Activated T-cell treated with anti-CD3 and anti-CD28 coated beads for 1 hour (primary cell): ENCODE measurements around the gene APBA2.

Experiments
- DNase-seq: peaks from one replicate; pipeline ENCODE4 v3.0.0-alpha.2; 2020; ENCODE audit warnings: low read depth

The APBA2 gene

GRCh38 chr15:29120593-29121368, 235.0 kb downstream of the APBA2 start:
- DNase-seq: no peak

GRCh38 chr15:29121369-29121656, 235.5 kb downstream of the APBA2 start:
- DNase-seq: no peak

GRCh38 chr15:29121907-29122306, 236.1 kb downstream of the APBA2 start:
- no peak for DNase-seq

- no peak for DNase-seq
Measured at GRCh38 chr15:29122506-29122905, 236.7 kb downstream of the APBA2 start.

GRCh38 chr15:29123171-29123570, 237.4 kb downstream of the APBA2 start:
- no peak for DNase-seq

GRCh38 chr15:29123991-29124390, 238.2 kb downstream of the APBA2 start:
- no peak for DNase-seq

- no peak for DNase-seq
Measured at GRCh38 chr15:29124581-29125381, 239.0 kb downstream of the APBA2 start.

- DNase-seq: no peak
Measured at GRCh38 chr15:29125382-29126207, 239.8 kb downstream of the APBA2 start.

- no peak for DNase-seq
Measured at GRCh38 chr15:29126208-29126536, 240.4 kb downstream of the APBA2 start.

GRCh38 chr15:29126821-29127461, 241.2 kb downstream of the APBA2 start:
- no peak for DNase-seq

- DNase-seq: no peak
Measured at GRCh38 chr15:29127506-29128430, 242.0 kb downstream of the APBA2 start.

- DNase-seq: no peak
Measured at GRCh38 chr15:29128671-29129070, 242.9 kb downstream of the APBA2 start.

- DNase-seq: no peak
Measured at GRCh38 chr15:29129221-29129620, 243.4 kb downstream of the APBA2 start.

- DNase-seq: no peak
Measured at GRCh38 chr15:29129926-29130325, 244.2 kb downstream of the APBA2 start.

- DNase-seq: no peak
Measured at GRCh38 chr15:29130476-29130875, 244.7 kb downstream of the APBA2 start.

GRCh38 chr15:29130951-29131839, 245.4 kb downstream of the APBA2 start:
- DNase-seq: no peak

- no peak for DNase-seq
Measured at GRCh38 chr15:29131840-29132420, 246.2 kb downstream of the APBA2 start.

GRCh38 chr15:29132735-29133181, 247.0 kb downstream of the APBA2 start:
- no peak for DNase-seq

- no peak for DNase-seq
Measured at GRCh38 chr15:29133321-29133720, 247.5 kb downstream of the APBA2 start.

- DNase-seq: no peak
Measured at GRCh38 chr15:29133791-29134190, 248.0 kb downstream of the APBA2 start.
